SK-N-SH treated with all-trans-retinoic acid at 6 μM for 48 hours (cell line): ENCODE measurements around the gene ZMYND8.
"Not testable (repeated sequence)": the region's sequence is repeated elsewhere in the genome, so short reads cannot be mapped to it uniquely, and the experiment has no call there.

Experiments used
- ARNTL ChIP-seq: fragments of 450-650 bp; formaldehyde crosslinking; IDR thresholded peaks from 2 replicates; pipeline ENCODE4 v1.5.0; 2020; ENCODE audit warnings: low read depth, mild to moderate bottlenecking, moderate library complexity, borderline replicate concordance
- BACH2 ChIP-seq: fragments of 250-450 bp; sonication (Bioruptor Pico); IDR thresholded peaks from 2 replicates; pipeline ENCODE4 v1.9.0; 2021; ENCODE audit warnings: mild to moderate bottlenecking, borderline replicate concordance
- OSR1 ChIP-seq: fragments of 250-450 bp; sonication (Bioruptor Pico); IDR thresholded peaks from 2 replicates; pipeline ENCODE4 v1.8.0; 2022; ENCODE audit warnings: moderate library complexity, mild to moderate bottlenecking, inconsistent platforms
- PATZ1 ChIP-seq: fragments of 250-450 bp; sonication (Bioruptor Pico); IDR thresholded peaks from 2 replicates; pipeline ENCODE4 v1.8.0; 2020; ENCODE audit warnings: mild to moderate bottlenecking, moderate library complexity, borderline replicate concordance
- PPARA ChIP-seq: fragments of 250-450 bp; sonication (Bioruptor Pico); IDR thresholded peaks from 2 replicates; pipeline ENCODE4 v1.5.0; 2020; ENCODE audit warnings: mild to moderate bottlenecking, borderline replicate concordance
- RARB ChIP-seq: fragments of 250-450 bp; sonication (Bioruptor Pico); IDR thresholded peaks from 2 replicates; pipeline ENCODE4 v1.8.0; 2021; ENCODE audit warnings: mild to moderate bottlenecking, moderate library complexity
- TCF4 ChIP-seq: fragments of 250-450 bp; sonication (Bioruptor Pico); IDR thresholded peaks from 2 replicates; pipeline ENCODE4 v1.8.0; 2021; ENCODE audit warnings: mild to moderate bottlenecking, moderate library complexity, borderline replicate concordance
- TOX ChIP-seq: fragments of 250-450 bp; sonication (Bioruptor Pico); IDR thresholded peaks from 2 replicates; pipeline ENCODE4 v1.8.0; 2021; ENCODE audit warnings: mild to moderate bottlenecking, moderate library complexity, borderline replicate concordance
- ZFP3 ChIP-seq: fragments of 250-450 bp; sonication (Bioruptor Pico); IDR thresholded peaks from 2 replicates; pipeline ENCODE4 v1.5.0; 2020; ENCODE audit warnings: mild to moderate bottlenecking, moderate library complexity
- ZNF70 ChIP-seq: fragments of 450-650 bp; formaldehyde crosslinking; IDR thresholded peaks from 2 replicates; pipeline ENCODE4 v1.5.0; 2020; ENCODE audit warnings: mild to moderate bottlenecking, moderate library complexity
- ZNF8 ChIP-seq: fragments of 450-650 bp; formaldehyde crosslinking; IDR thresholded peaks from 2 replicates; pipeline ENCODE4 v1.5.0; 2020; ENCODE audit warnings: mild to moderate bottlenecking, moderate library complexity

DNA sequence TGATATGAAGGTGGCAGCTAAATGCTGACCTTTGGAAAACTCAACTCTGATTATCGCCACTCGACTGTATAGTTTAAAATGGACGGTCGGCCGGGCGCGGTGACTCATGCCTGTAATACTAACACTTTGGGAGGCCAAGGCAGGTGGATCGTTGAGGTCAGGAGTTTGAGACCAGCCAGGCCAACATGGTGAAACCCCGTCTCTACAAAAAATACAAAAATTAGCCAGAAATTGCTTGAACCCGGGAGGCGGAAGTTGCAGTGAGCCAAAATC lies 151.7 kb downstream of the ZMYND8 start:
- TF ChIP-seq ZFP3 (CRISPR knock-in tag); ARNTL (CRISPR knock-in tag); PATZ1 (CRISPR knock-in tag); ZNF70 (CRISPR knock-in tag); OSR1 (CRISPR knock-in tag); BACH2; RARB (CRISPR knock-in tag); PPARA (CRISPR knock-in tag); ZNF8 (CRISPR knock-in tag); TOX (CRISPR knock-in tag); TCF4 (CRISPR knock-in tag): not testable (repeated sequence)
